ENCODE measurements around the gene TCP11.

TCP11 gene

DNA sequence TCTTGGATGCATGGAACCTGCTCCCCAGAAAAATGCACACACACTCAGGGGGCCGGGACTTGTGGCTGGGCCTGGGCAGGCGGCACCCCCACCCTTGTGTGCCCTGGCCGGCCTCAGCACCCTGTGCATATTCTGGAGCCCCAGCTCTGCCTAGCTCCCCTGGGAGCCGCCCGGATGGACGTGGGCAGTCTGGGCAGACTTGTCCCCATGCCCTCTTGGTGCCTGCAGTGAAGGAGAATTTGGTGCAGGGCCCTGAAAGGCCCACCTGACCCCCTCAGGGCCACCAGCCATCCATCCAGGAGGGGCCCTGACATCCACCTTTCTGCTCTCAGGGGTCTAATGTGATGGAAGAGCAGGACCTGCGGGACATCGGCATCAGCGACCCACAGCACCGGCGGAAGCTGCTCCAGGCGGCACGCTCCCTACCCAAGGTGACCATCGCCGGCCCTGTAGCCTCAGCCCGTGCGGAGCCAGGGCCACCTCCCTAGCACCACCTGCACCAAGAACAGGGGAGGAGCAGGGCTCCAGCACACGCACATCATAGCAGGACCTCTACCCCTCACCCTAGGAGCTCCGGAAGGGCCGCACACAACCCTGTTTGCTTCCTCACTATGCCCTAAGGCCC is 62.8 kb downstream of the TCP11 start:
- peaks cover 10% of the 10 kb centered on the region for H3K36me3 Mint-ChIP-seq (ENCODE audit: low read depth)
- H3K9me3 Mint-ChIP-seq, result no peaks in the 10 kb centered on the region
- H3K27ac Mint-ChIP-seq, result no peak overlapping the region
- no peak overlapping the region for H3K4me3 Mint-ChIP-seq
- H3K4me1 Mint-ChIP-seq (ENCODE audit: low read depth), result peaks cover 2% of the 10 kb centered on the region
- no peaks in the 10 kb centered on the region for H3K27me3 Mint-ChIP-seq

DNA sequence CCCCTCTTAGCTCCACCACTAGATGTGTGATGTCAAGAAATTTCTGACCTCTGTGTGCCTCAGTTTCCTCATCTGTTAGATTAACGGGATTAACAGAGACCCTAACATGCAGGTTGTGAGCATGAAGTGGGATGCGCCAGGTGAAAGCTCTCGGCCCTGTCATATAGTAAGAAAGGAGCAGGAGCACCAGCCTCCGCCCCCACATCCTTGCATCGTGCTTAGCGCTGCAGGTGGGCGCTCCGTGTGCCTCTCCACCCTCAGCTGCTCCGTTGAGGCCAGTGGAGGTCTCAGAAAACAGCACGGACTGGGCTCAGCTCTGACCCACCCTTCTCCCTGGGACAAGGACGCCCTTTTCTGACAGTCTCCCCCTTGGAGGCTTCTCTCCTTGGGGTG is 63.4 kb downstream of the TCP11 start:
- Mint-ChIP-seq H3K4me1 (ENCODE audit: low read depth) (peaks cover 2% of the 10 kb centered on the region), H3K4me3 (no peak overlapping the region), H3K27ac (no peak overlapping the region), H3K36me3 (ENCODE audit: low read depth) (peaks cover 10% of the 10 kb centered on the region), H3K9me3 (no peaks in the 10 kb centered on the region), H3K27me3 (no peaks in the 10 kb centered on the region)

DNA sequence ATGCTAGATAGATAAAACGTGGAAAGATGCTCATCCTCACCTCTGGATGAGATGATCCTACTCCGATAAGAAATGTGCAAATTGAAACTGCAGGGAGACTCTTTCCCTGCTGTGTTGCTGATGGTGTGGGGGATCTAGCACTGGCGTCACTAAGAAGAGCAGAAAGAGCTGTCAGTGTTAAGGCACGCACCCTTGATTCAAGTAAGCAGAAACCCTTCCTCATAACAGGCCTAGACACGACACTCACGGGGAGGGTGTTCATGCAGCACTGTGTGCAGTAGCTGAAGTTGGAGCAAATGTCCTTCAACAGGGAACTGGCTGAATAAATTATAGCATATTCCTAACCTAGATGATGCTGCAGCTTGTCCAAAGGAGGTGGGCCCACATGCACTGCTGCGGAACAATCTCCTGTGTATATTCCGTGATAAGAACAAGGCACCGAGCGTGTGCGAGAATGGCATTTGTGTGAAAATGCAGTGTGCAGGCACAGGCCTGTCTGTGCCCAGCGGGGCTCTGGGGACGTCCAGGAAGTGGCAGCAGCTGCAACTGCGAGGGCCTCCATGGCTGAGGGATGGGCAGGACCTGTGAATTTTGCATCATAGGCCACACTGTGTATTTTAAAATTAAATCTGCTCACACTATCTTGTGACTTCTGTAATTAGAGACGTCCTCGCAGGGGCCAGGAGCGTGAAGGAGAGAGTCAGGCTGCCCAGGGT is 64.0 kb downstream of the TCP11 start:
- H3K4me3 Mint-ChIP-seq, result no peak overlapping the region
- H3K27me3 Mint-ChIP-seq, result no peaks in the 10 kb centered on the region
- peaks cover 10% of the 10 kb centered on the region for H3K36me3 Mint-ChIP-seq (ENCODE audit: low read depth)
- H3K4me1 Mint-ChIP-seq (ENCODE audit: low read depth), result peaks cover 2% of the 10 kb centered on the region
- no peak overlapping the region for H3K27ac Mint-ChIP-seq
- no peaks in the 10 kb centered on the region for H3K9me3 Mint-ChIP-seq

DNA sequence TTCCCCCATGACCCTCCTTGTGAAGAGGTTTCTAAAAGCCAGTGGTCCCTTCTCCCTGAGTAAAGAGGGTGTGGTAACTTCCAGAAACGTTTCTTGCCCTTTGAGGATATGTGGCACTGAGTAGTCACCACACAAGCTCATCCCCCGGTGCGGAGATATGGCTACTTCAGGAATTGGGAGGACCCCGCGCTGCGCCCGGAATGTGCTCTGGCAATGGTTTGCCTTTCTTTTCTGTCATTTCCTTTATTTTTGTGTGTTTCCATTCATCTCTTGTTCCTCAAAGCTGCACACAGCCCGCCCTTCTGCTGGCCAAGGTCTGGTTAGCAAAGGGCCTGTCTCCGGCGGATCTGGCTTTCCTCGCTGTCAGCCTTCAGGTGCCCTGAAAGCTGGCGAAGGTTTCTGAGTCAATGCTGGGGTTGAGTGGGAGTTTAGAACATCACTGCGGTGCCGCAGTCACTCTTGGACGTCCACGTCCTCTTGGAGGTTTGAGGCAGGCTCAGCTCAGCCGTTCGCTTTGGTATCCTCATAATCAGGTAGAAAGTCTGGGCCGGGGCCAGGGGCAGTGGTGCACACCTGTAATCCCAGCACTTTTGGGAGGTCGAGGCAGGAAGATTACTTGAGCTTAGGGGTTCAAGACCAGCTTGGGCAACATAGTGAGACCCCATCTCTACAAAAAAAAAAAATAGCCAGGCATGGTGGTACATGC is 67.2 kb downstream of the TCP11 start:
- Mint-ChIP-seq H3K4me3 (no peak overlapping the region), H3K9me3 (no peaks in the 10 kb centered on the region), H3K27ac (no peak overlapping the region), H3K36me3 (ENCODE audit: low read depth) (peaks cover 3% of the 10 kb centered on the region), H3K27me3 (no peaks in the 10 kb centered on the region), H3K4me1 (ENCODE audit: low read depth) (no peaks in the 10 kb centered on the region)

DNA sequence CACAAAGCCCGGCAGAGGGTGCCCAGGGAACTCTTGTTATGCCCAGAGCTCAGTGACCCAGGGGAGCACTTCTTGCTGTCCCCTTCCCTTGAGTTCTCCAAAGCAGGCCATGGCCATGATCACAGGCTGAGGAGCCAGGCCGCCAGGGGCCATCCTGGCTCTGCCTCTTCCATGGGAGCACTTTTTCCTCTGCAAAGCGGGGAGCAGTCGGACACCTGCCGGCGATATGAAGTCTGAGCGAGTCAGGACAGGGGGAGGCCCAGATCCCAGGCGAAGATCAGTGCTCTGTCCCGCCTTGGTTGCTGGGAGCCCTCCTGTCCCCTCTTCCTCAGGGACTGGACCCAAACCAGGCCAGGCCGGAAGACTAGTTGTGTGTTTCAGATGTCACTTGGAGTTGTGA is 67.9 kb downstream of the TCP11 start:
- no peaks in the 10 kb centered on the region for H3K27me3 Mint-ChIP-seq
- no peaks in the 10 kb centered on the region for H3K9me3 Mint-ChIP-seq
- H3K27ac Mint-ChIP-seq, result no peak overlapping the region
- H3K4me1 Mint-ChIP-seq (ENCODE audit: low read depth), result no peaks in the 10 kb centered on the region
- H3K36me3 Mint-ChIP-seq (ENCODE audit: low read depth), result peaks cover 3% of the 10 kb centered on the region
- H3K4me3 Mint-ChIP-seq, result no peak overlapping the region

DNA sequence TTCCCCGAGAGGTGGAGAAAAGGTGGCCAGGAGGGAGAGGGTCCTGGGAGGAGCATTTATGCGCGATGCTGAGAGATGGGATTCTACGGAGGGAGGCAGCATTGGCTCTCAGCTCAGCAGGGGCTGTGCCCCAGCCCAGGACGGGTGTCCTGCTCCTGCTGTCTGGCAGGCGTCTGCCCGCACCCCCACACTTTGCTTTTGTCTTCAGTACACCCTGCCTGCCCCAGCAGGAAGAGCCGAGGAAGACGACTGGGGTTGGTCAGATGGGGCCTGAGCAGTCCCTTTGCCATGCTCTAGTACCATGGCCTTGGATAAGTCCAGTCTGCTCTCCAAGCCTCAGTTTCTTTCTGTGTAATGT is 68.5 kb downstream of the TCP11 start:
- H3K4me3 Mint-ChIP-seq, result no peak overlapping the region
- no peaks in the 10 kb centered on the region for H3K4me1 Mint-ChIP-seq (ENCODE audit: low read depth)
- H3K36me3 Mint-ChIP-seq (ENCODE audit: low read depth), result peaks cover 3% of the 10 kb centered on the region
- H3K9me3 Mint-ChIP-seq, result no peaks in the 10 kb centered on the region
- no peaks in the 10 kb centered on the region for H3K27me3 Mint-ChIP-seq
- H3K27ac Mint-ChIP-seq, result no peak overlapping the region

DNA sequence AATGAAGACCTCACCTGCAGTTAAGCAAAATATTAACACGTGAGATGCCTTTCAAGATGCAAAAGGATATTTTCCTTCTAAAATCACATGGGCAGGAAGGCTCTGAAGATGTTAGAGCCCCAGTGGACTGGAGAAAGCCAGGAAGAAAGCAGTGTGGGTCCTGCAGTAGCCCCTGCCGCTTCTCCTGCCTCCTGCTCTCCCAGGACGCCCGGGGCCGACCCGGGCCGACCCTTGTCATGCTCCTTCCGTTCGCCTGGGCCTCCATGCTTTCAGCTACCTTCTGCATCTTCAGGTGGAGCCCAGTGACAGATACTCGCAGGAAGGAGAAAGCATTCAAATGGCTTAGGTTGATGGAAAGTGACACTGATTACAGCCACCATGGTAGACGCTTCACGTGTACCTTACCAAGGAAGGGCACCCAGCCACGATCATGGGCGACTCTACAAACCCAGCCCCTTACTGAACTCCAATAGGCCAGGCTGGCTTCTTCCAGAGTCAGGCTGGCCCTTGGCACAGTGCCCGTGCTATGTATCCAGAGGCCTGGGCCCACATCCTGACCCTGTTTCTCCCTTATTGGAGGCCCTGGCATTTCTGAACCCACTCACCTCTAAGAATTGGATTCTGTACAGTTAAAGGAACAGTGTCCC is 69.0 kb downstream of the TCP11 start:
- Mint-ChIP-seq H3K9me3 (no peaks in the 10 kb centered on the region), H3K4me3 (no peak overlapping the region), H3K4me1 (ENCODE audit: low read depth) (no peaks in the 10 kb centered on the region), H3K36me3 (ENCODE audit: low read depth) (peaks cover 3% of the 10 kb centered on the region), H3K27me3 (no peaks in the 10 kb centered on the region), H3K27ac (no peak overlapping the region)

DNA sequence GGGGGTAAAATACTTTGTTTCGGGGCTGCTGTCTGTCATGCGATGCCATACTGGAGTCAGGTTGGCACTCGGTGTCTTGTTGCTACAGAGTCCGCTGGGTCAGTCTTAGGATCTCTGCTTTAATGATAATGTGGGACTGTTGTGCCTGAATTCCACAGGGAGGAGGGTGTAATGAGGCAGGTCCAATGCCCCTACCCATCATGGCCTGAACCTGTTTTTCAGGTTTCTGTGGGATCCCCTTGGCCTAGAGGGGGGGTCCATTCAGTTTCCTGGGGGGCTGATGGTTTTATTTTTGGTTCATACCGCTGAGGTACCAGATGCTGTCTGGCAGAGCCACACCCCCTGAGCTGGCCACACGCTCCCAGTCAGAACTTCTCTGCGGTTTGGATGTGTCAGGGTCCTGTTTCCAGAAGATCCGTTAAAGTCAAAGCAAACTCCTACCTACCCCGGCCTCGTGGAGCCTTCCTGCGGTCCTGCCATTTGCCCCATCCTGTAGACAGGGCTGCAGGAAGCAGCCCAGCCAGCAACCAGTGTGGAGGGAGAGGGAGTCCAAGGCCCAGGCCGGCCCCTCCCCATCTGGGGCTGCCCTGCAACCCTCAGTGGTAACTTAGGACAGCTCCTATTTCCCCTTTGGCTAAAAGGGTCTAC is 69.7 kb downstream of the TCP11 start:
- no peaks in the 10 kb centered on the region for H3K4me1 Mint-ChIP-seq (ENCODE audit: low read depth)
- H3K36me3 Mint-ChIP-seq (ENCODE audit: low read depth), result peaks cover 3% of the 10 kb centered on the region
- H3K4me3 Mint-ChIP-seq, result no peak overlapping the region
- no peaks in the 10 kb centered on the region for H3K27me3 Mint-ChIP-seq
- H3K9me3 Mint-ChIP-seq, result no peaks in the 10 kb centered on the region
- no peak overlapping the region for H3K27ac Mint-ChIP-seq

DNA sequence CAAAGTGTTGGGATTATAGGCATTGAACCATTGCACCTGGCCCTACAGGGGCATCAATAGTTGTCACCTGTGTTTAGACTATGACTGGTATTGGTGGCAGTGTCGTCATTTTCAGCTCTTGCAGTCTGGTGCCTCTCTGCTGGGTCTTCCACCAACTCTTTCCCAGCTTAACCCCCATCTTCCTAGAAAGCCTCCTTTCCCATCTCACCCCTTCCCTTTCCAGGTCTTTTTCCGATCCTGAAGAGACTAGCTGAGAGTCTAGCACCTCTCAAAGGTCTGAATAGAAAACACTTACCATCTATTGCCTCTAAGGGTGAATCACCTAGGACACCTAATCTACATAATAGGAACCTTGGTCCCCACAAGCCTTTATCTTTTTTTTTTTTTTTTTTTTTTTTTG is 71.0 kb downstream of the TCP11 start:
- Mint-ChIP-seq H3K36me3 (ENCODE audit: low read depth) (peaks cover 3% of the 10 kb centered on the region), H3K27ac (no peak overlapping the region), H3K4me3 (no peak overlapping the region), H3K9me3 (no peaks in the 10 kb centered on the region), H3K4me1 (ENCODE audit: low read depth) (no peaks in the 10 kb centered on the region), H3K27me3 (no peaks in the 10 kb centered on the region)

DNA sequence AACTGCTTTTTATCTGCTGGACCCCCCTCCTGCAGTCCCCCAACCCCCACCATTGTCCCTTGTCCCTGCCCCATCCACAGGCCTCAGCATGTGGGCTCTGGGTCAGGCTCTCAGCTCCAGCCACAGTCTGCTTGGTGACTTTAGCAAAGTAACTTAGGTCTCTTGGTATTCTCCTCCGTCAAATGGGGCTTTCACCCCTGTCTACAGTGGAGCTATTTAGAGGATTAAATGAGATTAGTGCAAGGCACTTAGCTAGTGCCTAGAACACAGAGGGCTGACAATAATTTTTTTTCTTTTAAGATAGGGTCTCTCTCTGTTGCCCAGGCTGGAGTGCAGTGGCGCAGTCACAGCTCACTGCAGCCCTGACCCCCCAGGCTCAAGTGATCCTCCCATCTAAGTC is 71.9 kb downstream of the TCP11 start:
- H3K36me3 Mint-ChIP-seq (ENCODE audit: low read depth), result peaks cover 3% of the 10 kb centered on the region

DNA sequence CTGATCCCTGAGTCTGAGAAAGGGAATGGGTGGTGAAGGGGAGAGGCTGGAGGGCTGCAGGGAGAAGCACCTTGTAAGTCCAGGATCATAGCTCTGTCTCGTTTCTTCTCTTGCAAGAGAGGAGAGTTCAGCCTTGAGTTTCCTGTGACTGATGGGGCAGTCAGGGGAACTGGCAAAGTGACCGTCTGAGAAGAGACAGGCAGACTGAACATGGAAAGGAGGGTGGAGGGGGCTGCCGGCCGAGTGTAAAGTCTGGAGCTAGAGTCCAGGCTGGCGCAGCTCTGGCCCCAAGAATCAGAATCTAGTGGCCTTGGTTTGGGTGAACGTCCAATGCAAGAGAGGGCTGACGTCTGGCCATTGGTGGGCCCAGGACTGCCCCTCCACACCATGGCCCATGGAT is 72.5 kb downstream of the TCP11 start:
- H3K36me3 Mint-ChIP-seq (ENCODE audit: low read depth), result peaks cover 3% of the 10 kb centered on the region
- H3K27ac Mint-ChIP-seq, result no peak overlapping the region
- no peaks in the 10 kb centered on the region for H3K4me1 Mint-ChIP-seq (ENCODE audit: low read depth)
- no peaks in the 10 kb centered on the region for H3K27me3 Mint-ChIP-seq
- no peaks in the 10 kb centered on the region for H3K9me3 Mint-ChIP-seq
- H3K4me3 Mint-ChIP-seq, result no peak overlapping the region

More for the DNA sequence above, 71.9 kb downstream of the TCP11 start:
- H3K27ac Mint-ChIP-seq, result no peak overlapping the region
- no peaks in the 10 kb centered on the region for H3K4me1 Mint-ChIP-seq (ENCODE audit: low read depth)
- H3K9me3 Mint-ChIP-seq, result no peaks in the 10 kb centered on the region
- H3K27me3 Mint-ChIP-seq, result no peaks in the 10 kb centered on the region
- H3K4me3 Mint-ChIP-seq, result no peak overlapping the region

DNA sequence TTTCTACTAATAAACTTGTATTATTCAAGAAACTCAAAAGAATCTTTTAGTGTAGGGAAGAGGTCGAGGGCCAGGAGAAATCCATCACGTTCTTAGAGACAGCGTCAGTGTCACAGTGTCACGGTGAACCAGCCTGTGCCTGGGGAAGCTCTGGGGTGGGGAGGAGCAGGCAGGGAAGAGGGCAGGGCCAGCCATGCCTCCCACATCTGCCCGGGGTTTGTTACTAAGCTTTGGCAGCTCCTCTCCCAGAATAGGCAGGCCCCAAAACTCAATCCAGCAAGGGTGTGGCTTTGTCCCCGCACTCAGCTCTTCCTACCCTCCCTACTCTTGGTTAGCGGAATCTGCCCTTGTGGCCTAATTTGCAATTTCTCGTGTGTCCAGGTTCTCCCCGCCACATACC is 72.9 kb downstream of the TCP11 start:
- Mint-ChIP-seq H3K36me3 (ENCODE audit: low read depth) (peaks cover 3% of the 10 kb centered on the region), H3K9me3 (no peaks in the 10 kb centered on the region), H3K27ac (no peak overlapping the region), H3K27me3 (no peaks in the 10 kb centered on the region), H3K4me3 (no peak overlapping the region), H3K4me1 (ENCODE audit: low read depth) (no peaks in the 10 kb centered on the region)

Measured in stimulated activated naive CD8-positive, alpha-beta T cell treated with anti-CD3 and anti-CD28 coated beads, Interleukin-15, Interleukin-2, amounts not matched to agents 100 ng/mL and 50 ng/mL, for 24 hours (primary cell).